NB4 (cell line): ENCODE data around the gene GTPBP2.
"Not testable (repeated sequence)": the region's sequence is repeated elsewhere in the genome, so short reads cannot be mapped to it uniquely, and the experiment has no call there.

ENCODE experiments used
- DNase-seq: peaks from one replicate; pipeline ENCODE4 v3.0.0; 2010; ENCODE audit warnings: low read depth
- H3K4me3 ChIP-seq: one replicate; pipeline ENCODE4 v1.5.1; 2011; ENCODE audit warnings: mild to moderate bottlenecking, low read depth, low read length, moderate library complexity
- MAX ChIP-seq: IDR thresholded peaks from 2 replicates; pipeline ENCODE4 v1.6.1; 2011; ENCODE audit warnings: low read depth, low read length
- MYC ChIP-seq: IDR thresholded peaks from 2 replicates; pipeline ENCODE4 v1.6.1; 2011; ENCODE audit warnings: low read depth, low read length
- POLR2A ChIP-seq: IDR thresholded peaks from 2 replicates; pipeline ENCODE4 v1.6.1; 2011; ENCODE audit warnings: mild to moderate bottlenecking; ENCODE audit not compliant: insufficient read length; ENCODE audit errors: extremely low read depth
- TF ChIP-seq, protein P1 (sequence below): IDR thresholded peaks from one replicate; pipeline ENCODE4 v1.5.1; 2012; ENCODE audit warnings: low read depth, low read length

GTPBP2 gene

DNA sequence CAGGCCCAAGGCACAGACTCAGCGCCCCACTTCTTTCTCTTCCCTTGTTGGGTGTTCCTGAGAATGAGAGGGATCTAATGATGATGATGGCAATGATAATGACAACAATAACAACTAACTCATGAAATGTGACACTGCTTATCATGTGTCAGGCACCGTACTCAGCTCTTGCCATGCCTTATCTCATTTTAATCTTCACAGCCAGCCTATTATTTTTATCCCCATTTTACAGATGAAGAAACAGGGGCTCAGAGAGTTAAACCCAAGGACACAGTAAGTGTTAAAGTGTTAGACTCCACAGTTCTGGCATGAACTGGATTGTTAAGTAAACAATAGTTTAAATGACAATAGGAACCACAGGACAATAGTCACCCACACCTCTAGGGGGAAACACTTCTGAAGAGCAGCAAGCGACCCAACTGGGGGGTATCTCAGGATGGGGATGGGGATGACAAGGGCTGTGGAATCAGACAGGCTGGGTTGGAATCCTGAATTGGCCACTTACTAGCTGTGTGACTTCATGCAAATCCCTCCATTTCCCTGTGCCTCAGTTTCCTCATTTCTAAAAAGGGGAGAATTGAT lies 28.2 kb upstream of the GTPBP2 start:
- TF ChIP-seq POLR2A (no peak), MAX (no peak), MYC (no peak)
- TF ChIP-seq, protein P1, sequence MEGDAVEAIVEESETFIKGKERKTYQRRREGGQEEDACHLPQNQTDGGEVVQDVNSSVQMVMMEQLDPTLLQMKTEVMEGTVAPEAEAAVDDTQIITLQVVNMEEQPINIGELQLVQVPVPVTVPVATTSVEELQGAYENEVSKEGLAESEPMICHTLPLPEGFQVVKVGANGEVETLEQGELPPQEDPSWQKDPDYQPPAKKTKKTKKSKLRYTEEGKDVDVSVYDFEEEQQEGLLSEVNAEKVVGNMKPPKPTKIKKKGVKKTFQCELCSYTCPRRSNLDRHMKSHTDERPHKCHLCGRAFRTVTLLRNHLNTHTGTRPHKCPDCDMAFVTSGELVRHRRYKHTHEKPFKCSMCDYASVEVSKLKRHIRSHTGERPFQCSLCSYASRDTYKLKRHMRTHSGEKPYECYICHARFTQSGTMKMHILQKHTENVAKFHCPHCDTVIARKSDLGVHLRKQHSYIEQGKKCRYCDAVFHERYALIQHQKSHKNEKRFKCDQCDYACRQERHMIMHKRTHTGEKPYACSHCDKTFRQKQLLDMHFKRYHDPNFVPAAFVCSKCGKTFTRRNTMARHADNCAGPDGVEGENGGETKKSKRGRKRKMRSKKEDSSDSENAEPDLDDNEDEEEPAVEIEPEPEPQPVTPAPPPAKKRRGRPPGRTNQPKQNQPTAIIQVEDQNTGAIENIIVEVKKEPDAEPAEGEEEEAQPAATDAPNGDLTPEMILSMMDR, result no peak
- H3K4me3 ChIP-seq, result no peak overlapping the region
- DNase-seq, result no peak

DNA sequence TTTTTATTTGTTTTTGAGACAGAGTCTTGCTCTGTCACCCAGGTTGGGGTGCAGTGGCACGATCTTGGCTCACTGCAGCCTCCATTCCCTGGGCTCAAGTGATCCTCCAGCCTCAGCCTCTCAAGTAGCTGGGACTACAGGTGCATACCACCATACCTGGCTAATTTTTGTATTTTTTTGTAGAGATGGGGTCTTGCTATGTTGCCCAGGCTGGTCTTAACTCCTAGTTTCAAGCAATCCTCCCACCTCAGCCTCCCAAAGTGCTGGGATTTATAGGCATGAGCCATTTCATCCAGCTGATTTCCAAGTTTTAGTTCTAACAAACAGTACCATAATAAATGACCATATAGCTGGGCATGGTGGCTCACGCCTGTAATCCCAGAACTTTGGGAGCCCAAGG lies 23.8 kb upstream of the GTPBP2 start:
- not testable (repeated sequence) for DNase-seq

GRCh38 chr6:43648248-43648647 lies 19.2 kb upstream of the GTPBP2 start:
- TF ChIP-seq, protein P1, result no peak
- no peak for DNase-seq

More for the DNA sequence above, 23.8 kb upstream of the GTPBP2 start:
- not testable (repeated sequence) for H3K4me3 ChIP-seq

DNA sequence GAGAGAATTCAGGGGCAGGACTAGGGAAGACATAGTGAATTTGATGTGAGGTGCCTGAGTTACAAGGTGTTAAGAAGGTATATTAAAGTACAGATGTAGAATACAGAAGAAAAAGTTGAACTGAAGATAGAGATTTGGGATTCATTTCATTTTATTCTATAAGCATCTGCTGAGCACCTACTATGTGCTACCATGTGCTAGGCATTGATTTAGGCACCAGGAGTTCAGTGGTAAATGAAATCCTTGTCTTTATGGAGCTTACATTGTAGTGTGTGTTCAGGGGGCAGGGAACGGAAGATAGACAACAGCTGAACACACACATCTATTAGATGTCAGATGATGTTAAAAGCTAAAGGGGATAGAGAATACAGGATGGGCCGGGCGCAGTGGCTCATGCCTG lies 18.5 kb upstream of the GTPBP2 start:
- no peak overlapping the region for H3K4me3 ChIP-seq
- TF ChIP-seq POLR2A, result no peak
- TF ChIP-seq MYC, result no peak
- TF ChIP-seq MAX, result no peak
- DNase-seq, result no peak

More at GRCh38 chr6:43648248-43648647, 19.2 kb upstream of the GTPBP2 start:
- no peak overlapping the region for H3K4me3 ChIP-seq

DNA sequence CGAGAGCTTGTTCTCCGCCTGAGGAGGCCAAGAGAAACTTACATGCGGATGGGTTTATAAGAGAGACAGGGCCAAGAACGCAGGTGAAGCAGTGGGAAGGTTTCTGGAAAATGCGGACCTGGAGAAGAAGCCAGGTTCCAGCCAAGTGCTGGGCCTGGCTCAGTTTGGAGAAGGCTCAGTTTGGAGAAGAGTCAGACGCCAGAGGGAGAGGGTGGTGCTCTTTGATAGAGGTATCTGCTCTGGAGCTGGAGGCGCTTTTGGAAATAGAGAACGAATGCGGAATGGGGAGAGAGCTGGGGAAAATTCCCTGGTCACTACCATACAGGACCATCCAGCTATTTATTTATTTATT lies 16.5 kb upstream of the GTPBP2 start:
- TF ChIP-seq, protein P1, result no peak
- DNase-seq, result no peak
- no peak overlapping the region for H3K4me3 ChIP-seq

DNA sequence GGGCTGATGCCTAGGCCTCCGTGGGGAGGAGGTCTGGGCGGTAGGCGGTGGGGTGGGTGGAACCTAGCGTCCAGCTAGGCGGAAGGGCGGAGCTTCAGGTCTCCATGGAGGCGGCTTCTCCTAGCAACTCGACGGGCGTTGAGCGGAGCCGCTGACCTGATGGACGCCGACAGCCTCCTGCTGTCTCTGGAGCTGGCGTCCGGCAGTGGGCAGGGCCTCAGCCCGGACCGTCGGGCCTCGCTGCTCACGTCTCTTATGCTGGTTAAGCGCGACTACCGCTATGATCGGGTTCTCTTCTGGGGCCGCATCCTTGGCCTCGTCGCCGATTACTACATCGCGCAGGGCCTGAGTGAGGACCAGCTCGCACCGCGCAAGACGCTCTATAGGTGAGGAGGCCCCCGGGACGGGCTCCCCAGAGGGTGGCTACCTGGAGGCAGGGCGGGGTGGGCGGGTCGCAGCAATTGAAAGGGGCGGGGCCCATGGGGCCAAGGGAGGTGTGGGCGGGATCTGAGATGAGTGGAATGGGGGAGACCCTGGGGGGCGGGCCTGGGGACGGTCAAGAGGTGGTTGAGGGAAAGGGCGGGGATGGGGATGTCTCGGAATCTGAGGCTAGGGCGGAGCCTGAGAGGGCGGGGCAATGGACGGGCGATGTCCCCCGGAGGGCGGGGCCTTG lies 16.0 kb upstream of the GTPBP2 start, which contains the start of gene RSPH9:
RSPH9 (plus strand) TSS at position 97 of the 673 bp plus-strand sequence; CDS start at position 160, 63 bp downstream.
- no peak within 1 kb of the TSS for H3K4me3 ChIP-seq
- no peak for DNase-seq
- TF ChIP-seq, protein P1, result no peak
- TF ChIP-seq POLR2A (no peak), MAX (no peak), MYC (no peak)

DNA sequence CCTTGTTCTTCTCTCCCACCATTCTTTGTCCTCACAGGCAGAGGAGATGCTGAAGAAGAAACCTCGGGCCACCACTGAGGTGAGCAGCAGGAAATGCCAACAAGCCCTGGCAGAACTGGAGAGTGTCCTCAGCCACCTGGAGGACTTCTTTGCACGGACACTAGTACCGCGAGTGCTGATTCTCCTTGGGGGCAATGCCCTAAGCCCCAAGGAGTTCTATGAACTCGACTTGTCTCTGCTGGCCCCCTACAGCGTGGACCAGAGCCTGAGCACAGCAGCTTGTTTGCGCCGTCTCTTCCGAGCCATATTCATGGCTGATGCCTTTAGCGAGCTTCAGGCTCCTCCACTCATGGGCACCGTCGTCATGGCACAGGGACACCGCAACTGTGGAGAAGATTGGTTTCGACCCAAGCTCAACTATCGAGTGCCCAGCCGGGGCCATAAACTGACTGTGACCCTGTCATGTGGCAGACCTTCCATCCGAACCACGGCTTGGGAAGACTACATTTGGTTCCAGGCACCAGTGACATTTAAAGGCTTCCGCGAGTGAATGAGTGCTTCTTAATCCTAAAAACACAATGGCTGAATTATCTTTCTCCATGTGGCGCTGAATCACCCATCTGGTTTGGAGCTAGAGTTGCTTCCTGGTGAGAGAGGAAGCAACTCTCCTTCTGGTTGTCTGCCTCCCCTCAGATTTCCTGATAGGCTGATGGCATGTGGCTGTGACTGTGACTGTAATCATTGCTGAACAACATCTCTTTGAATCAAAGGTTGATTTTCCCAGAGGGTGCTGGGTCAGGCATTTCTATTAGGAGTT lies 11.1 kb upstream of the GTPBP2 start:
- no peak overlapping the region for H3K4me3 ChIP-seq
- no peak; the same call in 1 of the 2 replicates for TF ChIP-seq MAX
- DNase-seq, result peak; percentile 41
